HepG2 (cell line): Measurements from ENCODE around the gene ANO2. TPM values are rescaled to one million over a fixed set of nuclear protein-coding genes. Genes with fewer than 3 reads are reported as not detected.

Source experiments
- ATAC-seq: fragments of 200-7000 bp; cut with Tn5 transposase; 3 replicates; pipeline ENCODE4 v1.9.1; 2020; ENCODE audit warnings: mild to moderate bottlenecking, moderate library complexity
- BruUV-seq: library from RNA; stranded (reverse); fragments of 400-500 nt; replicated peaks from 2 replicates; lab custom pipeline; 2021; lab: Mats Ljungman, UMichigan
- CTCF ChIA-PET: fragments of 300-600 bp; formaldehyde crosslinking; extraction: SDS; loops from one replicate; lab custom pipeline; 2021; ENCODE audit warnings: low total read pairs, inconsistent platforms, low intra/inter-chr PET ratio; lab: Yijun Ruan, JAX
- POLR2A ChIA-PET: fragments of 350-600 bp; sonication (Branson Sonifier 250); formaldehyde crosslinking; loops from one replicate; lab custom pipeline; 2020; ENCODE audit warnings: antibody characterized with exemption, inconsistent platforms; lab: Yijun Ruan, JAX
- DNase-seq: peaks from one replicate; pipeline ENCODE4 v3.0.0-alpha.2; 2015; ENCODE audit warnings: low spot score
- FAIRE-seq: peaks from 3 replicates; lab custom pipeline; 2011; peaks lifted over from hg19 to GRCh38; lab: Jason Lieb, UNC
- H2AFZ ChIP-seq: one replicate; pipeline ENCODE4 v1.6.1; 2011; ENCODE audit warnings: low read length, inconsistent platforms
- H3K27ac ChIP-seq: fragments of 300-600 bp; 3 replicates; pipeline ENCODE4 v1.8.0; 2011; ENCODE audit warnings: mixed run types, mild to moderate bottlenecking, mixed read lengths, low read length, inconsistent platforms; ENCODE audit not compliant: insufficient read depth; ENCODE audit errors: extremely low read length
- H3K27me3 ChIP-seq, 2 experiments: fragments of 200-600 bp in 1 of 2; 2 replicates in 1 of 2; 3 replicates in 1 of 2; pipeline versions ENCODE4 v1.6.0 to v1.8.0; 2011; ENCODE audit warnings: low read length in 2 of 2, mild to moderate bottlenecking in 2 of 2, moderate library complexity in 2 of 2, inconsistent platforms in 1 of 2; ENCODE audit not compliant: insufficient read depth in 2 of 2, control insufficient read depth in 1 of 2
- H3K36me3 ChIP-seq, 2 experiments: fragments of 200-600 bp in 1 of 2; replicated peaks in 1 of 2; 2 replicates in 1 of 2; 3 replicates in 1 of 2; pipeline versions ENCODE4 v1.5.1 to v1.8.0; 2011; ENCODE audit warnings: low read length in 2 of 2, inconsistent platforms in 1 of 2; ENCODE audit not compliant: insufficient read depth in 2 of 2, control insufficient read depth in 1 of 2
- H3K4me1 ChIP-seq: 2 replicates; pipeline ENCODE4 v1.5.1; 2012; ENCODE audit warnings: low read length, inconsistent platforms; ENCODE audit not compliant: insufficient read depth
- H3K4me2 ChIP-seq: 2 replicates; pipeline ENCODE4 v1.6.0; 2011; ENCODE audit warnings: low read depth, low read length, inconsistent platforms
- H3K4me3 ChIP-seq, 3 experiments: fragments of 200-600 bp in 1 of 3; sonication (generic), shearing (Covaris generic) in 1 of 3; replicated peaks in 1 of 3; 2 replicates each; pipeline ENCODE4 v1.5.1; 2011 to 2016; ENCODE audit warnings: low read length in 3 of 3, inconsistent platforms in 2 of 3, low read depth in 2 of 3, mild to moderate bottlenecking in 2 of 3, control low read depth in 1 of 3, mixed read lengths in 1 of 3; ENCODE audit not compliant: insufficient read depth in 1 of 3
- H3K79me2 ChIP-seq: one replicate; pipeline ENCODE4 v1.6.1; 2011; ENCODE audit warnings: low read length, inconsistent platforms; ENCODE audit not compliant: insufficient read depth
- H3K9ac ChIP-seq: 2 replicates; pipeline ENCODE4 v1.6.0; 2011; ENCODE audit warnings: mild to moderate bottlenecking, low read depth, low read length, inconsistent platforms; ENCODE audit not compliant: insufficient read depth
- H3K9me3 ChIP-seq: 2 replicates; pipeline ENCODE4 v1.5.1; 2012; ENCODE audit warnings: mild to moderate bottlenecking, low read length
- H4K20me1 ChIP-seq: 2 replicates; pipeline ENCODE4 v1.6.0; 2011; ENCODE audit warnings: inconsistent platforms, mild to moderate bottlenecking, low read length, moderate library complexity; ENCODE audit not compliant: insufficient read depth
- E2F5 ChIP-seq: sonication (generic); formaldehyde crosslinking; conservative IDR thresholded peaks from 2 replicates; pipeline ENCODE4 v1.4.0; 2020; ENCODE audit warnings: missing genetic modification reagents
- GATAD2A ChIP-seq: IDR thresholded peaks from 2 replicates; pipeline ENCODE4 v1.6.1; 2016
- GTF3A ChIP-seq: sonication (generic); formaldehyde crosslinking; conservative IDR thresholded peaks from 2 replicates; pipeline ENCODE4 v1.4.0; 2020; ENCODE audit warnings: mild to moderate bottlenecking, missing genetic modification reagents
- KLF15 ChIP-seq: sonication (generic); formaldehyde crosslinking; IDR thresholded peaks from 2 replicates; pipeline ENCODE4 v1.8.1; 2023; ENCODE audit warnings: borderline replicate concordance, mild to moderate bottlenecking, inconsistent platforms, missing genetic modification reagents, mixed read lengths
- NR3C1 ChIP-seq: sonication (generic); formaldehyde crosslinking; IDR thresholded peaks from 2 replicates; pipeline ENCODE4 v1.4.0; 2020; ENCODE audit warnings: missing genetic modification reagents
- RAD21 ChIP-seq: fragments of 450-650 bp; formaldehyde crosslinking; IDR thresholded peaks from 2 replicates; pipeline ENCODE4 v1.5.0; 2020; ENCODE audit warnings: mild to moderate bottlenecking
- RBFOX2 ChIP-seq: fragments of 200-400 bp; formaldehyde crosslinking; IDR thresholded peaks from 2 replicates; pipeline ENCODE4 v1.6.1; 2017; ENCODE audit warnings: low read depth, mild to moderate bottlenecking, low read length
- SIN3A ChIP-seq: IDR thresholded peaks from 2 replicates; pipeline ENCODE4 v1.6.1; 2011; ENCODE audit warnings: low read depth, mild to moderate bottlenecking, control low read depth, low read length, borderline replicate concordance
- TEAD3 ChIP-seq: optimal IDR thresholded peaks from 2 replicates; pipeline ENCODE3; 2016; ENCODE audit warnings: borderline replicate concordance
- TFDP2 ChIP-seq: sonication (generic); formaldehyde crosslinking; IDR thresholded peaks from 2 replicates; pipeline ENCODE4 v1.4.0; 2020; ENCODE audit warnings: missing genetic modification reagents
- YEATS2 ChIP-seq: sonication (generic); formaldehyde crosslinking; IDR thresholded peaks from 2 replicates; pipeline ENCODE4 v1.4.0; 2020; ENCODE audit warnings: missing genetic modification reagents, borderline replicate concordance
- ZNF614 ChIP-seq: IDR thresholded peaks from 2 replicates; pipeline ENCODE4 v1.6.1; 2018; ENCODE audit warnings: missing biosample characterization, missing genetic modification reagents, inconsistent platforms, borderline replicate concordance
- WGBS: methylation state at CpG from one replicate; pipeline ENCODE4 v1.1.6; 2017; ENCODE audit warnings: low lambda C conversion rate; 5-methylcytosine and 5-hydroxymethylcytosine counted together
- in situ Hi-C: cut with HindIII; loops from 2 replicates; pipeline ENCODE4 v1.10.0; 2017; ENCODE audit warnings: low pct_unique_long_range_greater_than_20kb; ENCODE audit not compliant: extremely low pct_ligation_motif_present
- intact Hi-C: fragments of 100-400 bp; cut with micrococcal nuclease; formaldehyde crosslinking; loops from one replicate; pipeline ENCODE4 v1.10.0; 2022; ENCODE audit not compliant: unreplicated experiment
- polyA plus RNA-seq, 8 experiments: library from polyadenylated mRNA; depleted of rRNA in 3 of 8; stranded (reverse) in 7 of 8; unstranded in 1 of 8; fragments of >200 nt; fragmentation: Illumina TruSeq in 4 of 8; extraction: Trizol in 4 of 8; gene quantifications; 2 replicates each; pipeline versions ENCODE4 v1.2.1 to v1.2.3, GENCODE V29; 2011 to 2016; ENCODE audit warnings: low read depth in 4 of 8, missing spikeins in 1 of 8, mixed read lengths in 1 of 8; ENCODE audit not compliant: insufficient read depth in 1 of 8
- total RNA-seq, 5 experiments: library from RNA; depleted of rRNA; stranded (reverse); fragments of >200 nt; fragmentation: Illumina TruSeq; extraction: Trizol; gene quantifications; 2 replicates each; pipeline ENCODE4 v1.2.3, GENCODE V29; 2016; ENCODE audit warnings: low read depth in 1 of 5

Gene ANO2
- total and polyA plus RNA-seq, 2 of the 13 experiments (the other 11 are each of a cell fraction or from before 2014, with no cell fraction given): 0.18 TPM; not detected in 1

DNA sequence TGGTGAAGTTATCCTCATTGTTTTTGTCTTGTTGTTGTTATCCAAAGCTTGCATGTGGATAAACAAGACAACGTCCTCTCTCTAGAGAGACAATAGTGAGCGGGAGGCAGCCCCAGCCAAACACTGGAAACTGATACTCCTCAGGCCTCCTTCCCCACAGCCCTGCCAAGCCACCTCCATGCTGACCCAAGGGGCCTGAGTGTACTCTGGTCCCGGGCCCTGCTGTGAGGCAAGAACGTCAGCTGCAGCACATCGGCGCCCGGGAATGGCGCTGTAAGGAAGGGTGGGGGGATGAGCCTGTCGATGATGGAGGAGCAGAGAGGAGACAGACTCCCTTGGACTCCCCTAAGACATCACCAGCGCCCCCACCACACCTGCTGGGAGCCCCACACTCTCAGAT is 83.6 kb downstream of the ANO2 start:
- no TSS peak for BruUV-seq
- H3K9me3 ChIP-seq: no peaks in the 10 kb centered on the region
- H3K79me2 ChIP-seq: no peaks in the 10 kb centered on the region
- no peak overlapping the region for H3K4me2 ChIP-seq
- CTCF ChIA-PET: no interaction called here
- H3K36me3 ChIP-seq: no peaks in the 10 kb centered on the region
- H3K27ac ChIP-seq: no peak overlapping the region
- FAIRE-seq (no peak), ATAC-seq (no peak), DNase-seq (no peak)
- peaks cover 0 to 16% of the 10 kb centered on the region in 2 experiments; a peak in 2 of 5 replicates for H3K27me3 ChIP-seq
- H3K4me1 ChIP-seq: no peaks in the 10 kb centered on the region
- no peak overlapping the region for H3K4me3 ChIP-seq
- no peak overlapping the region for H3K9ac ChIP-seq
- intact Hi-C loops (no loop called here), in situ Hi-C loops (no loop called here)
- WGBS: 10% methylated on average over 7 of the region's 10 CpGs
- no peaks in the 10 kb centered on the region for H4K20me1 ChIP-seq
- POLR2A ChIA-PET: no interaction called here
- no peak overlapping the region for H2AFZ ChIP-seq
- TF ChIP-seq YEATS2 (CRISPR knock-in tag) (no peak), GATAD2A (CRISPR knock-in tag) (no peak), GTF3A (CRISPR knock-in tag) (no peak), KLF15 (CRISPR knock-in tag) (no peak), RAD21 (CRISPR knock-in tag) (no peak), TEAD3 (CRISPR knock-in tag) (no peak), SIN3A (no peak), RBFOX2 (no peak), E2F5 (CRISPR knock-in tag) (no peak), TFDP2 (no peak), NR3C1 (CRISPR knock-in tag) (no peak), ZNF614 (CRISPR knock-in tag) (no peak)
